ENCODE results near the gene GMFB. TPM values are rescaled to one million over a fixed set of nuclear protein-coding genes. Genes with fewer than 3 reads are reported as not detected.

The GMFB gene
- total RNA-seq, 2 donors from 2014 or later, result 86.2 to 96.5 TPM

DNA sequence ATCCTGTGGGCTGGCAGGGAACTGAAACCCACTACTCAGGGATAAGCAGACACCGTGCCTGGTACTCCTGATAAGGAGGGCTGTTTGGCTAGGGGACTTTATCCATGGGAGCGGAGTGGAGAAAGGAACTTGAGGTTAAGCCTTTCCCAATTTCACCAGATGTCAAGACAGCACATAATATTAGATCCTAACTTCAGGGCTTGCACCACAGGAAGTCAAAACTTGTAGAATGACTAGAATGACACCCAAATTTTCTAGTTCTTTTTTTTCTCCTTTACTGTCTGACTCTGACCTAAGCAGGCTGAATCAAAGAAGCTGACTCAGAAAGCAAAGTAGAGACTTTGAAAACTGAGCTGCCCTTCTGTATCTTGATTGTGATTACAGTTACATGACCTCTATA, 13.8 kb upstream of the GMFB start:
- 82 to 83% methylated on average over 2 of the region's 2 CpGs for WGBS, 2 experiments (ENCODE audit: insufficient coverage in 1 of 2, insufficient read length in 1 of 2)
- H3K27ac ChIP-seq (ENCODE audit: low read depth, low read length), result no peak overlapping the region

DNA sequence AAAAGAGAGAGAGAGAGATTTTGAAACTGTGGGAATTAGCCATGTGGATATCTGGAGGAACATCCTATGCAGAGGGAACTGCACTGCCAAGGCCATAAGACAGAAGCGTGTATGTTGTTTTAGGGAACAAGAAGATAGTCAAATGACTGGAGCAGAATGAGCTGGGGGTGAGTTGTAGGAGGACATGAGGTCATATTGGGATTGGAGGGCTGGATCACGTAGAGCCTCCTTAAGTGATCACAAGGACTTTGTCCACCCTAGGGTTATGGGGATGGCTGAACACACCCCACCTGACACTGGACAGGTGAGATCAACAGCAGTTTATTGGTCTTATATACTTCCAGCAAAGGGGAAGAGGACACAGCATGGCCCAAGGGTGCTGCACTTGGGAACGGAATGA, 12.7 kb upstream of the GMFB start:
- H3K9ac ChIP-seq (ENCODE audit: extremely low read depth, low read length, poor library complexity, severe bottlenecking), result no peak overlapping the region
- no peaks in the 10 kb centered on the region for H3K9me3 ChIP-seq (ENCODE audit: control insufficient read depth, low read length)
- Mint-ChIP-seq H3K27ac (no peak overlapping the region), H3K36me3 (ENCODE audit: low read depth) (no peaks in the 10 kb centered on the region), H3K4me3 (no peak overlapping the region), H3K27me3 (ENCODE audit: insufficient read depth) (no peaks in the 10 kb centered on the region), H3K4me1 (peaks cover 12% of the 10 kb centered on the region), H3K9me3 (no peaks in the 10 kb centered on the region)
- H3K36me3 ChIP-seq (ENCODE audit: control insufficient read depth, insufficient read depth, low read length), result no peaks in the 10 kb centered on the region
- no peak overlapping the region for H3K27ac ChIP-seq (ENCODE audit: low read depth, low read length)
- peaks cover 6% of the 10 kb centered on the region for H3K4me1 ChIP-seq (ENCODE audit: control insufficient read depth, insufficient read depth, low read length)
- DNase-seq, result no peak
- TF ChIP-seq, protein P1, sequence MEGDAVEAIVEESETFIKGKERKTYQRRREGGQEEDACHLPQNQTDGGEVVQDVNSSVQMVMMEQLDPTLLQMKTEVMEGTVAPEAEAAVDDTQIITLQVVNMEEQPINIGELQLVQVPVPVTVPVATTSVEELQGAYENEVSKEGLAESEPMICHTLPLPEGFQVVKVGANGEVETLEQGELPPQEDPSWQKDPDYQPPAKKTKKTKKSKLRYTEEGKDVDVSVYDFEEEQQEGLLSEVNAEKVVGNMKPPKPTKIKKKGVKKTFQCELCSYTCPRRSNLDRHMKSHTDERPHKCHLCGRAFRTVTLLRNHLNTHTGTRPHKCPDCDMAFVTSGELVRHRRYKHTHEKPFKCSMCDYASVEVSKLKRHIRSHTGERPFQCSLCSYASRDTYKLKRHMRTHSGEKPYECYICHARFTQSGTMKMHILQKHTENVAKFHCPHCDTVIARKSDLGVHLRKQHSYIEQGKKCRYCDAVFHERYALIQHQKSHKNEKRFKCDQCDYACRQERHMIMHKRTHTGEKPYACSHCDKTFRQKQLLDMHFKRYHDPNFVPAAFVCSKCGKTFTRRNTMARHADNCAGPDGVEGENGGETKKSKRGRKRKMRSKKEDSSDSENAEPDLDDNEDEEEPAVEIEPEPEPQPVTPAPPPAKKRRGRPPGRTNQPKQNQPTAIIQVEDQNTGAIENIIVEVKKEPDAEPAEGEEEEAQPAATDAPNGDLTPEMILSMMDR (conservative IDR thresholded peaks at IDR 0.05), result no peak
- 88 to 92% methylated on average over 3 of the region's 3 CpGs for WGBS, 2 experiments (ENCODE audit: insufficient coverage in 1 of 2, insufficient read length in 1 of 2)
- H3K4me3 ChIP-seq (ENCODE audit: low read length), result no peak overlapping the region
- H3K27me3 ChIP-seq (ENCODE audit: control insufficient read depth, insufficient read depth, low read length, poor library complexity, severe bottlenecking), result no peaks in the 10 kb centered on the region

More for the DNA sequence above, 13.8 kb upstream of the GMFB start:
- Histone ChIP-seq H3K36me3 (ENCODE audit: control insufficient read depth, insufficient read depth, low read length) (no peaks in the 10 kb centered on the region), H3K4me3 (ENCODE audit: low read length) (no peak overlapping the region), H3K9ac (ENCODE audit: extremely low read depth, low read length, poor library complexity, severe bottlenecking) (no peak overlapping the region), H3K4me1 (ENCODE audit: control insufficient read depth, insufficient read depth, low read length) (peaks cover 1% of the 10 kb centered on the region), H3K27me3 (ENCODE audit: control insufficient read depth, insufficient read depth, low read length, poor library complexity, severe bottlenecking) (no peaks in the 10 kb centered on the region), H3K9me3 (ENCODE audit: control insufficient read depth, low read length) (no peaks in the 10 kb centered on the region)
- H3K27me3 Mint-ChIP-seq (ENCODE audit: insufficient read depth), result no peaks in the 10 kb centered on the region
- TF ChIP-seq, protein P1 (conservative IDR thresholded peaks at IDR 0.05), result no peak
- DNase-seq, result no peak
- peaks cover 8% of the 10 kb centered on the region for H3K4me1 Mint-ChIP-seq
- H3K27ac Mint-ChIP-seq, result no peak overlapping the region
- no peaks in the 10 kb centered on the region for H3K9me3 Mint-ChIP-seq
- H3K36me3 Mint-ChIP-seq (ENCODE audit: low read depth), result no peaks in the 10 kb centered on the region
- no peak overlapping the region for H3K4me3 Mint-ChIP-seq

DNA sequence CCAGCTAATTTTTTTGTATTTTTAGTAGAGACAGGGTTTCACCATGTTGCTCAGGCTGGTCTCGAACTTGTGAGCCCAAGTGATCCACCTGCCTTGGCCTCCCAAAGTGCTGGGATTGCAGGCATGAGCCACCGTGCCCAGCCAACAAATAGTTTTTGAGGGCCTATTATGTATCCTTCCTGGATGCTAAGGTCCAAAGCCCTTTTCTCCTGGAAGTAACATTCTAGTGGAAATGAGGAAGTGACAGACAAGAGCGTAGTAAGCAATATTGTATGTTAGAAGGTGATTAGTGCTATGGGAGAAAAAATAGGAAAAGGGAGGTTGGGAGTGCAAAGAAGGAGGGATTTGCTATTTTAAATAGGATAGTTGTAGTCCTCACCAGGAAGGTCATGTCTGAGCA, 12.0 kb upstream of the GMFB start:
- H3K9me3 Mint-ChIP-seq, result no peaks in the 10 kb centered on the region
- TF ChIP-seq, protein P1 (conservative IDR thresholded peaks at IDR 0.05), result no peak
- 94 to 95% methylated on average over 3 of the region's 3 CpGs for whole genome bisulfite sequencing, 2 experiments (ENCODE audit: insufficient coverage in 1 of 2, insufficient read length in 1 of 2)
- Histone ChIP-seq H3K36me3 (ENCODE audit: control insufficient read depth, insufficient read depth, low read length) (no peaks in the 10 kb centered on the region), H3K27ac (ENCODE audit: low read depth, low read length) (no peak overlapping the region), H3K27me3 (ENCODE audit: control insufficient read depth, insufficient read depth, low read length, poor library complexity, severe bottlenecking) (no peaks in the 10 kb centered on the region), H3K4me1 (ENCODE audit: control insufficient read depth, insufficient read depth, low read length) (peaks cover 6% of the 10 kb centered on the region), H3K9ac (ENCODE audit: extremely low read depth, low read length, poor library complexity, severe bottlenecking) (no peak overlapping the region), H3K4me3 (ENCODE audit: low read length) (no peak overlapping the region), H3K9me3 (ENCODE audit: control insufficient read depth, low read length) (no peaks in the 10 kb centered on the region)
- peaks cover 12% of the 10 kb centered on the region for H3K4me1 Mint-ChIP-seq
- no peak for DNase-seq
- H3K27ac Mint-ChIP-seq, result no peak overlapping the region
- H3K4me3 Mint-ChIP-seq, result no peak overlapping the region
- no peaks in the 10 kb centered on the region for H3K36me3 Mint-ChIP-seq (ENCODE audit: low read depth)
- no peaks in the 10 kb centered on the region for H3K27me3 Mint-ChIP-seq (ENCODE audit: insufficient read depth)

Data from endodermal cell (in vitro differentiated cells).